GM19467 (cell line): Measurements from ENCODE around the gene SETD2.

ENCODE experiments used
- ATAC-seq: cut with Tn5 transposase; IDR thresholded peaks from one replicate; pipeline ENCODE4 v1.9.1; 2021; ENCODE audit warnings: mild to moderate bottlenecking, moderate library complexity; ENCODE audit not compliant: unreplicated experiment

Gene SETD2

DNA sequence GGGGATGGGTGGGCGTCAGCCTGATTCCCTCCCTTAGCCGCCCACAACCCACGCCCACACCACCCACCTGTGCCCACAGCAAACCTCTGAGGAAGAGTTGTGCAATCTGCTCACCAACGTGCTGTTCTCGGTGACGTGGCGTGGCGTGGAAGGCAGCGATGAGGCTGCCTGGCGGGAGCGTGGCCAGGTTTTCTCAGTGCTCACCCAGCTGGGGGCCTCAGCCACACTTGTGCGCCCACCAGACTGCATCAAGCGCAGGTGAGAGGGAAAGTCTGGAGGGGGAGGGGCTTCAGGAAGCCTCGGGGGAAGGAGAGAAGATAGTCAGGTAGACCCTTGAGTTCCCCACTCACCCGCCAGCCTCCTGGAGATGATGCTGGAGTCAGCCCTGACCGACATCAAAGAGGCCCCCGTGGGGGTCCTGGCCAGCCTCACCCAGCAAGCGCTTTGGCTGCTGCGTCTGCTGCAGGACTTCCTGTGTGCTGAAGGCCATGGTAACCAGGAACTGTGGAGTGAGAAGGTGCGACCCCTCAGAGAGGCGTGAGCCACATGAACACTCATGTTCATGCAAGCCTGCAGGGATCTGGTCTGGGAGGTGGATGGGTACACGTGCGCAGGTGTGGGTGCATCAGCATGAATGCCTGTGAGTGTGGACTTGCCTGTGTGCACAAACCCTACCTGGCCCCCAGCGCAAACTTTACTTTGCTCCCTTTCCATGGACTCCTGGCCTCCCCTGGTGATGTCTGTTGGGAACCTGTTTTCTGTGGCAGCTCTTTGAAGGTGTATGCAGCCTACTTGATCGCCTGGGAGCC, 162.8 kb downstream of the SETD2 start:
- ATAC-seq: no peak

DNA sequence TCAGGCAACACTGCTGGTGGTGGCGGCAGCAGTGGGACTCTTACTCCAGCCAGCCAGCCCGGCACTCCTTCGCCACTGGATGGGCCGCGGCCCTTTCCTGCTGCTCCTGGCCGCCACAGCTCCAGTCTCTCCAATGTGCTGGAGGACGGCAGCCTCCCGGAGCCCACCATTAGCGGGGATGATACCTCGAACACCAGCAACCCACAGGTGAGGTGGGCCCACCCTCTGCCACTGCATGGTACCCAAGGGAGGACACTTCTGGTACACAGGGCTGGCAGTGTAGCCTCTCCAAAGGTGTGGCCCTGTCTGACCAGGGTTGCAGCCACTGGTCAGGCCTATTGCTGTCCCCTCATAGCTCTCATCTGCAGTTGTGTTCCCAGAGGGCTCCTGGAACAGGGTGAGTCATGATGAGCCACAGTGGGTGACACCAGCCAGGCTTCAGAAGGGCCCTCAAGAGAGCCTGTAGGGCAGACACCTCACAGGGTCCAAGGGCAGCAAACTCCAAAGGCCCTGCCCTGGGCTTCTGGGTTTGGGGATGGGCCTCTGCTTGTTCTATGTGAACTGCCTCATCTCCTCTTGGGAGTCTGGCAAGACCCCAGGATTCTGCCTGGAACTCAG, 163.6 kb downstream of the SETD2 start:
- no peak for ATAC-seq

DNA sequence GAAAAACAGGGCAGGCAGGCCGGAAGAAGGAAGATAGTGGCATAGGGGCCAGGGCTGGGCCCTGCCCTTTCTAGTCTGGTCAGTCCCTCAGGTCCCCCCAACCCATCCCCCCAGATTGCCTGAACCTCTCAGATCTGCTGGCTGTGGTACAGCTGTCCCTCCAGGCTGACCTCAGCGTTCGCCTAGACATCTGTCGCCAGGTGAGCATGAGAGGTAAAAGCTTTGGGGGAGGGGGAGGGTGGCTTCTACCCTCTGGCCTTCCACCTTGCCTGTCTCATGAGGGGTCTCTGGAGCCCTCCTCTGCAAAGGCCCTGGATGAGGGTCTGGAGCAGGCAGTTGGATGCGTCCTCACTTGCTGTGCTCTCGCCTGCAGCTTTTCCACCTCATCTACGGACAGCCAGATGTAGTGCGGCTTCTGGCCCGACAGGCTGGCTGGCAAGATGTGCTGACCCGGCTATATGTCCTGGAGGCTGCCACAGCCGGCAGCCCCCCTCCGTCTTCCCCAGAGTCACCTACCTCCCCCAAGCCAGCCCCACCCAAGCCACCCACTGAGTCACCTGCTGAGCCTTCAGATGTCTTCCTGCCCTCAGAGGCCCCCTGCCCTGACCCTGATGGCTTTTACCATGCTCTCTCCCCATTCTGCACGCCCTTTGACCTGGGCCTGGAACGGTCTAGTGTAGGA, 164.3 kb downstream of the SETD2 start:
- no peak for ATAC-seq

DNA sequence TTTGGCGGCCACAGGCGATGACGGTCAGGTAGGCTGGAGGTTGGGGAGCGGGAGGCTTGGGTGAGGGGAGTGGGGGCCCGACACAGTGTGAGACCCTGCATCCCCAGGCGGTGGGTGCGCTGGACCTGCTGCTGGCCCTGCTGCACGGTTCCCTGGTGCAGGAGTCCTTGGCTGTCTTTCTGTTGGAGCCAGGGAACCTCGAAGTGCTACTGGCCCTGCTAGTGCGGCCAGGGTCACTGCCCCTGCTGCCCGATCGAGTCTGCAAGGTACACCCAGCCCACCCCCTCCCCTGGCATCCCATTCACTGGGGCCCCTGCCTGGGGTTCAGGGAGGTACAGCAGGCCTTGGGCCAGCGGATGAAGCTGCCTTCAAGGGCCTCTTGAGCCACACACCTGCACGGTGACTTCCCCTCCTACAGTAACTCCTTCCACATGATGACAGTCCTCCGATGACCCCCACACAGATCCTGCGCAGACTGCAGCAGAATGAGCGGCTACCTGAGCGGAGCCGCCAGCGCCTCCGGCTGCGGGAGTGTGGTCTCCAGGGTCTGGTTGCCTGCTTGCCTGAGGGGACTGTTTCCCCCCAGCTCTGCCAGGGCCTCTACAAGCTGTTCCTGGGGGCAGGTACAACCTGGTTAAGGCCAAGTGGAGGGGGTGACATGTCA, 164.9 kb downstream of the SETD2 start:
- ATAC-seq: no peak

DNA sequence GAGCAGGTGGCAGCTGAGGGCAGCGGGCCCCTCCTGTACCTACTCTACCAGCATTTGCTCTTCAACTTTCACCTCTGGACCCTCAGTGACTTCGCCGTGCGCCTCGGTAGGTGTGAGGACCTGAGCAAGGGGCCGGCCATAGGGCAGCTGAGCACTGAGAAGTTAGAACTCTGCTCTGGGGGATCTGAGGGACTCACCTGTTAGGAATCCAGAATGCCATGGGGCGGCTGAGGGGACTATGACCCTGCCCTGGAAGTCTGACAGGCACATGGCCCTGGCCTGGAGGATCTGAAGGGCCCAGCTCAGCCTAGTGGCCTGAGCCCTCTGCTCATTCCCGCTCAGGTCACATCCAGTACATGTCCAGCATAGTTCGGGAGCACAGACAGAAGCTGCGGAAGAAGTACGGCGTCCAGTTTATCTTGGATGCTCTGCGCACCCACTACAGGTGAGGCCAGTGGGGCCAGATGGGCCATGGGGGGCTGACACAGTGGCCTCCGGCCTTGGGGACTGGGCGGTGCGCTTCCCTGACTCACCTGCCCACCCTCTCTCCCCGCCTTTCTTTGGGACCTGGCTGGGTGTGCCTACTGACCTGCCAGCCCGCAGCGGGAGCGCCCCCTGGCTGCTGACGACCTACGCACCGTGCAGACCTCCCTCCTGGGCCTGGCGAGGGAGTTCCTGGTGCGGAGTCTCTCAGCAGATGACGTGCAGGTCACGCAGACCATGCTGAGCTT, 165.6 kb downstream of the SETD2 start:
- no peak for ATAC-seq

DNA sequence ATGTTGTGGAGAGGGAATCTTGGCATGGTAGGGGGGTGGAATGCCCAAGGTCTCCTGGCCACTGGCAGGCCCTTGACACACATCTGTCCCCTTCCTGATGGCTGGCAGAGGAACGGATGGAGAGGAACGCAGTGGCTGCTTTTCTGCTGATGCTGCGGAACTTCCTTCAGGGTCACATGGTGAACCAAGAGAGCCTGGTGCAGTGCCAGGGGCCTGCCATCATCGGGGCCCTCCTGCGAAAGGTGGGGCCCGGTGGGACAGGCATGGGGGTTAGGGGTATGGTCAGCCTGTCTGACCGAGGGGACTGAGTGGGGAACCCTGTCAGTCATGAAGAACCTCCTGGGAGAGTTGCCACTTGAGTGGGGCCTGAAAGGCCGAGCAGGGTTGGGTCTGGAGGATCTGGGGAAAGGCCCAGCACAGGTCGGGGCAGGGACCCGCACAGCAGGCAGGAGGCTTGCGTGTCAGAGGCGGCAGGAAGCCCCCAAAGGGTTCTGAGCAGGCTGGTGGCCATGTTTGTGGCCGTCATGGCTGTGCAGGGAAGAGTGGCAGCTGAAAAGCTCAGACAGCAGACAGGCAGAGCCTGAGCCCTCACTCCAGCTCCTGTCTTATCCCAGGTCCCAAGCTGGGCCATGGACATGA, 166.3 kb downstream of the SETD2 start:
- ATAC-seq: no peak

DNA sequence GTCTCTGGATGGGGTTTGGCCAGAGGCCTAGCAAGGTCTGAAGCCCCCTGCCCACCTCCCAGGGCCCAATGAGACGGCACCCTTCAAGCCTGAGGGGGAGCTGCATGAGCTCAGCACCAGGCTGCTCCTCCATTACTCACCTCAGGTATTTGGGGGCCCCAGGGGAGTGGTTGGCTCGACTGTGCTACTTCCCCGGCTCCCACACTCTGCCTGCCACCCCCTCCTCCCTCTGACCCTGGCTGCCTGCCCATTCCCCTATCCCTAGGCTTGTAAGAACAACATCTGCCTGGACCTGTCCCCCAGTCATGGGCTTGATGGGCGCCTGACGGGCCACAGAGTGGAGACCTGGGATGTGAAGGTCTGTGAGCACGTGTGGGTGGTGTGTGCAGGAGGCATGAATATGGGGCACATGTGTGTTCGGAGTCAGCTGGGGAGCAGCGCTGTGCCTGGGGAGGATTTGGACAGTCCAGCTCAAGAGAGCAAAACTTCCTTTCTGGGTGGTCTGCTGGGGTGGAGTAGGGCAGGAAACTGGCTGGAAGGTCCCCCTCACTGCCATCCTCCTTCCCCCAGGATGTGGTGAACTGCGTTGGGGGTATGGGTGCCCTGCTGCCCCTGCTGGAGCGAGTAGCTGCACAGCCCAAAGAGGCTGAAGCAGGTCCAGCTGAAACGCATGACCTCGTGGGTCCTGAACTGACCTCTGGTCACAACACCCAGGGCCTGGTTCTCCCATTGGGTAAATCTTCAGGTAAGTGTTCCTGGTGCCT, 167.0 kb downstream of the SETD2 start:
- no peak for ATAC-seq

DNA sequence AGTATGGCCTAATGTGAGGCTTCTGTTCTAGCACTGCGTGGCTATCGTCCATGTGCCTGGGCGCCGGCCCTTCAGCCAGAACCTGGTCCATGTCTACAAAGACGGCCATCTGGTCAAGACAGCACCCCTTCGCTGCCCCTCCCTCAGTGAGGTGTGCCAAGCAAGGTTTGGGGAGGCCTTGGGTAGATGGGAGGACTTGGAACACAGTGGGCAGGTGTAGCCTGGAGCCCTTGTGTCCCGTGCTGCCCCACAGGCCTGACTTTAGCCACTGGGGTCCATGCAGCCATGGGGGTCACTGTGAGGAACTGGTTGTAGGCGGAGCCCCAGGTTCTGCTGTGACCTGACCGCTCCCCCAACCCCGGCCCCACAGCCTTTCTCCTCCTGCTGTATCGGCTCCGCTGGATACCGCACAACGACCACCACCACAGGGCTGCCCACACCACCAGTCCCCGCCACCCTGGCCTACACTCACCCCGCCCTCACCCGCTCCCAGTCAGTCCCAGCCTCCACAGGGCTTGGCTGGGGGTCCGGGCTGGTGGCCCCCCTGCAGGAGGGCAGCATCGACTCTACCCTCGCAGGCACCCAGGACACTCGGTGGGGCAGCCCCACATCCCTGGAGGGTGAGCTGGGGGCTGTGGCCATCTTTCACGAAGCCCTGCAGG, 167.9 kb downstream of the SETD2 start:
- no peak for ATAC-seq

DNA sequence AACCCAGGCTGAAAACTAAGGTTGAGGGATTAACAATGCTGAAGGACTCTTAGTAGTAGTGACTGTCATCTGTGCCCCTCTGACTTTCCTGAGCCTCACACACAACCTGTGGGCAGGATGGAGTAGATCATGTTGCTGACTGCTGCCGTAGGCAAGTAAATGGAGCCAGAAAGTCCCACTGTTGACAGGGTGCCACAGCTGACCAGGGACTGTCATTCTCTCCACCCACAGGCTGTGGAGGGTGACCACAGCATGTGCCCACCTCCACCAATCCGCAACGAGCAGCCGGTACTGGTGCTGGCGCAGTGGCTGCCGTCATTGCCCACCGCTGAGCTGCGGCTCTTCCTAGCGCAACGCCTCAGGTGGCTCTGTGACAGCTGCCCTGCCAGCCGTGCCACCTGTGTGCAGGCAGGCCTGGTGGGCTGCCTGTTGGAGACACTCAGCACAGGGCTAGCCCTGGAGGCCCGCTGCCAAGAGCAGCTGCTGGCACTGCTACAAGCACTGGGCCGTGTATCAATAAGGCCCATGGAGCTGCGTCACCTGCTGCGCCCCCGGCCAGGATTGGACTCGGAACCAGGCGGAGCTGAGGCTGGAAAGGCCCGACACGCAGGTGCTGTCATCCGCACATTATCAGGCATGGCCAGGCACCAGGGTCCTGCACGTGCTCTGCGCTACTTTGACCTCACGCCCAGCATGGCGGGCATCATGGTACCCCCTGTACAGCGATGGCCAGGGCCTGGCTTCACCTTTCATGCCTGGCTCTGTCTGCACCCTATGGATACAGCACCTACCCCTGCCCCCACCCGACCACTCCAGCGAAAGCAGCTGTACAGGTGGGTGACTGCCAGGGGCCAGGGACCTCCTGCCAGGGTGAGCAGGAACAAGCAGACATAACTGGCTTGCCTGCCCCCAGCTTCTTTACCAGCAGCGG, 168.8 kb downstream of the SETD2 start:
- ATAC-seq: no peak

DNA sequence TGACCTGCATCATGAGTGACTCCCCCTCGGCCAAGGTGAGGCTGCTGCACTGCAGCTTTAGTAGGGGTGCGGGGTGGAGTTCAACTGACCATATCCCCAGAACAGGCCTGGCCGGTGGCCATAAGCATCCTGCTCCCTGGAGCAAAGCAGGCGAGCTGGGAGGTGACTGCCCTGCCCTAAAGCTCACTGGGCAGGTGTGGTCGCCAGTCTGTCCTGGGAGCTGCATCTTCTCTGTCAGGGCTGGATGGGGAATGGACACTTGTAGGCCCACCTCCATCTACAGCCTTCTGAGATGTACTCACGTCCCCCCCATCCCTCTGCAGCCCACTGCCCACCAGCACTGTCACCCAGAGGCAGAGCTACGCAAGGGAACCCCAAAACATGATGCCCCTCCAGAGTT, 169.9 kb downstream of the SETD2 start:
- ATAC-seq: no peak

DNA sequence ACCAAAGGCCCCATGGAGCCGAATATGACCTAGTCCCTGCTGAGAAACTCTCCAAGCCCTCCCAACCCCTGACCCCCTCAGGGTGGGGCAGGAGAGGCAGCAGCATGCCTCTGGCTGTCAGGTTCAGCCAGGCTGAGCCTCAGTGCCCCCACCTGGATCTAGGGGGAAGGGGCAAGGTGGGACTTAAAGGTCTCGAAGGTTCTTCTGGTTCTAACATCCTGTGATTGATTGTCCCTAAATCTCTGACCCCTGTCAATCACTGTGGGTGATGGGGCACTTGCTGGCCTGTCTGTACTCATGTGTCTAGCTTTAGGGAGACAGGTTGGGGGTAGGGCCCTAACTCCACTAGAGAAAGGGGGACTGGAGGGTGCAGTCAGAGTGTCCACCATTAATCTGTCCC, 170.6 kb downstream of the SETD2 start:
- no peak for ATAC-seq

DNA sequence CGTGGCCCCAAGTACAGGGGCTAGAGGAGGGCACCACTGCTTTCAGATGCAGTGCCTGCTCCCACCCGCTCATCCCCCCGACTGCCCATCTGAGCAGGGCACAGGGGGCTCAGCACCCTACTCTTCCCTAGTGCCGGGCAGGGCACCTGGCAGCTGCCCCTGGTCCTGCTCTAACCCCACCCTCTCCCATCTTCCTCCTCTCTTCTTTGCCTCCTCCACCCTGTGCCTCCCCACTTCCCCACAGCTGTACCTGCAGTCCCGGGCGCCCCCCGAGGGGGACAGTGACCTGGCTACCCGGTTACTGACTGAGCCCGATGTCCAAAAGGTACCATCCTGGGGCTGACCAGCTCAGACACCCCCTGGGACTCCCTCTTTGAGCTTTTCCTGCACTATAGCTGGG, 171.7 kb downstream of the SETD2 start:
- no peak for ATAC-seq

DNA sequence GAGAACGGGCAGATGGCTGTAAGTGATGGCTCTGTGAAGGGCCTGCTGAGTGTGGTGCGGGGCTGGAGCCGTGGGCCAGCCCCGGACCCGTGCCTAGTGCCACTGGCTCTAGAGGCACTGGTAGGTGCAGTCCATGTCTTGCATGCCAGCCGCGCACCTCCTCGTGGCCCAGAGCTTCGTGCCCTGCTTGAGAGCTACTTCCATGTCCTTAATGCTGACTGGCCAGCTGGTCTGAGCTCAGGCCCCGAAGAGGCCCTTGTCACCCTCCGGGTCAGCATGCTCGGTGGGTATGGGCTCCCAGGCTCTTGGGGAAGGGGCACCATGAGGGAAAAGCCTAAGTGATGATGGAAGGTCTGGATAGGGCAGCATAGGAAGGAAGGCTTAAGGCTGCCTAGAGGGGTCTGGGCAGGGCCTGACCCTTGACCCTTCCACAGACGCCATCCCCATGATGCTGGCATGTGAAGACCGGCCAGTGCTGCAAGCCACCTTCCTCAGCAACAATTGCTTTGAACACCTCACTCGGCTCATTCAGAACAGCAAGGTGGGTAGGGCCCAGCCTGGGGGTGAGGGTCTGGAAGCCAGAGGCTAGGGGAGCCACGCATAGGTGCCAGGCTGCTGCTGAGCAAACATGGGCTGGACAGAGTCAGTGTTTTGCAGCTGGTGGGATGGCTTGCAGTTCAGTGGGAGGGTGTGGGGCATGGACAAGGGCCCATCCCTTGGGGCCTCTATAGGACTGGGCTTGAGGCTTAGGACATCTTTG, 172.3 kb downstream of the SETD2 start:
- ATAC-seq: no peak

DNA sequence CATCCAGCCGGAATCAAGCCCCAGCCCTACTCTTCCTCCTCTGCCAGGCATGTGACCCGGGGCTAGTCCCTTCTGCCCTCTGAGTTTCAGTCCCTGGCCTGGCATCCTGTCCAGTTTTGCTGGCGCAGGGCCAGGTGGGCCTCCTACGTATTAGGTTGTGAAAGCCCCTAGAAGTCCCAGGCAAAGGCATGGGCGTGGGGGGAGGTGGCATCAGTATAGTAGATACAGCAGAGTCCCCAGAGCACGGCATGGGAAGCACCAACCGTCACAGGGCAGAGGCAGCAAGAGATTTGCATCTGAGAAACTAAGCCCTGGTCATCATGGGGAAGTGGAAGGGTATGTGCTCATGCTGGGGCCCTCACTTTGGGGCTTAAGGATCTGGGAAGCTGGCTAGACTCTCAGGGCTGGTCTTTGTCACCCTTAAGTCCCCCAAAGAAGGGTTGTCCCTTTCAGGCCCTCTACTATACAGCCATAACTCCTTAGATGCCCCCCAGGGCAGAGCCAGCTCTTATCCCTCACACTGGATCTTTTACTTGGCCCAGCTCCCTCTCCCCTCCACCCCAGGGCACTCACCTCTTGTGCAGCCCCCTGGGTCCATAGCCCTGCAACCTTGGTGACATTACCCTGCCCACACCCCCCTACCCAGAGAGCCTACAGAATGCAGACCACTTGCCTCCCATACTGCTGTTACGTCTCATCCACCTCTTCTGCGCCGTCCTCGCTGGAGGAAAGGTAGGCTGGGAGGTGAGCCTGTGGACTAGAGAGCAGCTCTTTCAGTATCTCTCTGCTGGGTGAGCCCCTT, 173.1 kb downstream of the SETD2 start:
- ATAC-seq: no peak

DNA sequence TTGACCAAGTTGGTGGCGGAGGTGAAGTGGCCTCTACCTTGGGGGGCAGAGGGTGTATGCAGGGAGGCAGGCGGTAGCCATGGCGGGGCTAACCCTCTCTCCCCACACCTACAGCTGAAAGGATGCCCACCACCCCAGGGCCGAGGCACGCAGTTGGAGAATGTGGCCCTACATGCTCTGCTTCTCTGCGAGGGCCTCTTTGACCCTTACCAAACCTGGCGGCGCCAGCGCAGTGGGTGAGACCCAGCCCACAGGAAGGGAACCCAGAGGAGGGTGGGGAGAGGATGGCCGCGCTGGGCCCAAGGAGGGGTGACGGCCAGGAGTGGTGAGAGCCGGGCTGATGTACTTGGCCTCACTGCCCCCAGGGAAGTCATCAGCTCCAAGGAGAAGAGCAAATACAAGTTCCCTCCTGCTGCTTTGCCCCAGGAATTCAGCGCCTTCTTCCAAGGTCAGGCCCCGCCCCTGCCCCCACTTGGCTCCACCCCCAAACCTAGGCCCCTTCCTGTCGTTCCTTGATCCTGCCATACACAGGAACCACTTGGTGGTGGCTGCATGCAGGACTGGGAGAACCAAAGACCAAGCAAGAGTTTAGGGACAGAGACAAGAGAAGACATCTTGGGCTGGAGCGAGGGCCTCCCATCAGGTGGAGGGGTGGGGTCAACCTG, 174.6 kb downstream of the SETD2 start:
- no peak for ATAC-seq

DNA sequence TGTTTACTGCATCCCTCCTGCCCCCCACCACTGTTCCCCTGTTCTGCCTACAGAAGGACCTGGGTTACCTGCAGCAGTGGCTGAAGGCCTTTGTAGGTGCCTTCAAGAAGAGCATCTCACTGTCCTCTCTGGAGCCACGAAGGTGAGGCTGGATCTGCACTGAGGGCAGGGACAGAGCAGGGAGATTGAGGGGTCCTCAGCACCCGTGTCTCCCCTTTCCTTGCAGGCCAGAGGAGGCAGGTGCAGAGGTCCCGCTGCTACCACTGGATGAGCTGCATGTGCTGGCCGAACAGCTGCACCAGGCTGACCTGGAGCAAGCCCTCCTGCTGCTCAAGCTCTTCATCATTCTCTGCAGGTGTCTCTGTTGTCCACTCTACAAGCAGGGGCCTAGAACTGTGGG, 175.3 kb downstream of the SETD2 start:
- no peak for ATAC-seq
